Measurements from ENCODE around the gene PRMT5.
"Not testable (repeated sequence)": the region's sequence is repeated elsewhere in the genome, so short reads cannot be mapped to it uniquely, and the experiment has no call there.

The PRMT5 gene

DNA sequence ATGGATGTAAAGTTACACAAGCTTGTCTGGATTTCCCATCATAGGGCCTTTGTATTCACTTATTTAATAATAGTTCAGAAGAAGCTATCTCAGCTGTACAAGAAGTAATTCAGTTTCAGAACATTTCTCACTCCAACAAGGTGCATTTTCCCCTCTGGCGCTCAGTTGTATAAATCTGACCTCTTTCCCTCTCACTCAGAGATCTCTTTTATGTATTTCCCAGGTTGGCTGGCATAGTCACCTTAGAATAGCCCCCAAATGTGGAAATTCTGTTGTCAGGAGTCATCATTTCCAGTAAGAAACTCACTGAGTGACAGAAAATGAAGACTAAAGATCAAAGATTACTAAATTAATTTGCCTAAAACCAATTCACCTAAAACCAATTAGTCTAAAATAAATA is 42.0 kb upstream of the PRMT5 start:
- no peak overlapping the region for H3K9ac ChIP-seq (ENCODE audit: low read depth in 1 of 2, low read length in 2 of 2)
- no peak overlapping the region for H3K27ac ChIP-seq (ENCODE audit: low read depth in 2 of 2, low read length in 2 of 2)
- no peak overlapping the region for H3K4me3 ChIP-seq (ENCODE audit: low read length in 2 of 2)
- no peaks in the 10 kb centered on the region for H3K9me3 ChIP-seq (ENCODE audit: control insufficient read depth in 2 of 2, low read length in 2 of 2)
- H3K27me3 ChIP-seq (ENCODE audit: control insufficient read depth in 2 of 2, insufficient read depth in 2 of 2, low read length in 2 of 2), result no peaks in the 10 kb centered on the region
- no peaks in the 10 kb centered on the region for H3K36me3 ChIP-seq (ENCODE audit: control insufficient read depth in 2 of 2, insufficient read depth in 2 of 2, low read length in 2 of 2)
- H3K4me1 ChIP-seq (ENCODE audit: control insufficient read depth in 2 of 2, insufficient read depth in 2 of 2, low read length in 2 of 2), result no peaks in the 10 kb centered on the region

GRCh38 chr14:22966783-22967269 is 37.6 kb upstream of the PRMT5 start:
- H3K9ac ChIP-seq (ENCODE audit: low read depth in 1 of 2, low read length in 2 of 2), result no peak overlapping the region
- H3K4me3 ChIP-seq (ENCODE audit: low read length in 2 of 2), result no peak overlapping the region
- H3K36me3 ChIP-seq (ENCODE audit: control insufficient read depth in 2 of 2, insufficient read depth in 2 of 2, low read length in 2 of 2), result no peaks in the 10 kb centered on the region
- H3K27ac ChIP-seq (ENCODE audit: low read depth in 2 of 2, low read length in 2 of 2), result no peak overlapping the region
- no peaks in the 10 kb centered on the region for H3K27me3 ChIP-seq (ENCODE audit: control insufficient read depth in 2 of 2, insufficient read depth in 2 of 2, low read length in 2 of 2)
- H3K4me1 ChIP-seq (ENCODE audit: control insufficient read depth in 2 of 2, insufficient read depth in 2 of 2, low read length in 2 of 2), result no peaks in the 10 kb centered on the region
- H3K9me3 ChIP-seq (ENCODE audit: control insufficient read depth in 2 of 2, low read length in 2 of 2), result no peaks in the 10 kb centered on the region

DNA sequence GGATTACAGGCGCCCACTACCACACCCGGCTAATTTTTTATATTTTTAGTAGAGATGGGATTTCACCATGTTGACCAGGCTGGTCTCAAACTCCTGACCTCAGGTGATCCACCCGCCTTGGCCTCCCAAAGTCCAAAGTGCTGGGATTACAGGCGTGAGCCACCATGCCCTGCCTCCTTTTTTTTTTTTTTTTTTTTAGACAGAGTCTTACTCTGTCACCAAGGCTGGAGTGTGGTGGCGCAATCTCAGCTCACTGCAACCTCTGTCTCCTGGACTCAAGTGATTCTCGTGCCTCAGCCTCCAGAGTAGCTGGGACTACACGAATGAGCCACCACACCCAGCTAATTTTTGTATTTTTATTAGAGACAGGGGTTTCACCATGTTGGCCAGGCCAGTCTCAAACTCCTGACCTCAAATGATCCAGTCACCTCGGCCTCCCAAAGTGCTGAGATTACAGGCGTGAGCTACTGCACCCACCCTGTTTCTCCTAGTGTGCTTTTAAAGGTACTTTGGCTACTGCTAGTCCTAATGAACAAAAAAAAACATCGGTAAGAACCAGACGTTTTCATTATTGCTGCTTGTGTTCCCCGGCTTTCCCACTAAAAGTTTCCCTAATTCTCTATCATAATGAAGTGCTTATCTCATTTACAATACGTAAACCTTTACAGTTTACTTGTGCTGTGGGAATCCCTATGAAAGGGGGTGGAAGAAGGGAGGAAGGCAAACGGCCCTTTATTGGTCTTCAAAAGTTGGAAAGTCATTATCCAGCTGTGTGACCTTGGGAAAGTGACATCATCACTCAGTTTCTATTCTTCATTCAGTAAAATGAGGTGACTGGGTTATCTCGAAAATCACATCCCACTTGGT is 37.0 kb upstream of the PRMT5 start:
- H3K9ac ChIP-seq (ENCODE audit: low read depth in 1 of 2, low read length in 2 of 2); H3K27me3 ChIP-seq (ENCODE audit: control insufficient read depth in 2 of 2, insufficient read depth in 2 of 2, low read length in 2 of 2); H3K9me3 ChIP-seq (ENCODE audit: control insufficient read depth in 2 of 2, low read length in 2 of 2); H3K4me3 ChIP-seq (ENCODE audit: low read length in 2 of 2); H3K27ac ChIP-seq (ENCODE audit: low read depth in 2 of 2, low read length in 2 of 2); H3K36me3 ChIP-seq (ENCODE audit: control insufficient read depth in 2 of 2, insufficient read depth in 2 of 2, low read length in 2 of 2); H3K4me1 ChIP-seq (ENCODE audit: control insufficient read depth in 2 of 2, insufficient read depth in 2 of 2, low read length in 2 of 2): not testable (repeated sequence)

GRCh38 chr14:22962061-22962676 is 33.0 kb upstream of the PRMT5 start:
- Histone ChIP-seq H3K27ac (ENCODE audit: low read depth in 2 of 2, low read length in 2 of 2) (no peak overlapping the region), H3K4me3 (ENCODE audit: low read length in 2 of 2) (no peak overlapping the region), H3K36me3 (ENCODE audit: control insufficient read depth in 2 of 2, insufficient read depth in 2 of 2, low read length in 2 of 2) (no peaks in the 10 kb centered on the region), H3K9ac (ENCODE audit: low read depth in 1 of 2, low read length in 2 of 2) (no peak overlapping the region), H3K27me3 (ENCODE audit: control insufficient read depth in 2 of 2, insufficient read depth in 2 of 2, low read length in 2 of 2) (no peaks in the 10 kb centered on the region), H3K9me3 (ENCODE audit: control insufficient read depth in 2 of 2, low read length in 2 of 2) (no peaks in the 10 kb centered on the region), H3K4me1 (ENCODE audit: control insufficient read depth in 2 of 2, insufficient read depth in 2 of 2, low read length in 2 of 2) (no peaks in the 10 kb centered on the region)

- no peaks in the 10 kb centered on the region for H3K27me3 ChIP-seq (ENCODE audit: control insufficient read depth in 2 of 2, insufficient read depth in 2 of 2, low read length in 2 of 2)
- H3K9ac ChIP-seq (ENCODE audit: low read depth in 1 of 2, low read length in 2 of 2), result peak overlapping the region; percentile 91 to 94
- H3K4me1 ChIP-seq (ENCODE audit: control insufficient read depth in 2 of 2, insufficient read depth in 2 of 2, low read length in 2 of 2), result peaks cover 2 to 11% of the 10 kb centered on the region in 2 donors
- H3K4me3 ChIP-seq (ENCODE audit: low read length in 2 of 2), result peak overlapping the region; percentile 86 to 93
- peak overlapping the region; percentile 93 to 95 for H3K27ac ChIP-seq (ENCODE audit: low read depth in 2 of 2, low read length in 2 of 2)
- H3K36me3 ChIP-seq (ENCODE audit: control insufficient read depth in 2 of 2, insufficient read depth in 2 of 2, low read length in 2 of 2), result peaks cover 6 to 11% of the 10 kb centered on the region in 2 donors
- no peaks in the 10 kb centered on the region for H3K9me3 ChIP-seq (ENCODE audit: control insufficient read depth in 2 of 2, low read length in 2 of 2)
Observed at GRCh38 chr14:22955702-22956569, 26.8 kb upstream of the PRMT5 start.

- Histone ChIP-seq H3K27ac (ENCODE audit: low read depth in 2 of 2, low read length in 2 of 2) (no peak overlapping the region), H3K4me3 (ENCODE audit: low read length in 2 of 2) (no peak overlapping the region), H3K36me3 (ENCODE audit: control insufficient read depth in 2 of 2, insufficient read depth in 2 of 2, low read length in 2 of 2) (peaks cover 12 to 26% of the 10 kb centered on the region in 2 donors), H3K9ac (ENCODE audit: low read depth in 1 of 2, low read length in 2 of 2) (no peak overlapping the region), H3K4me1 (ENCODE audit: control insufficient read depth in 2 of 2, insufficient read depth in 2 of 2, low read length in 2 of 2) (peaks cover 2 to 11% of the 10 kb centered on the region in 2 donors), H3K27me3 (ENCODE audit: control insufficient read depth in 2 of 2, insufficient read depth in 2 of 2, low read length in 2 of 2) (no peaks in the 10 kb centered on the region), H3K9me3 (ENCODE audit: control insufficient read depth in 2 of 2, low read length in 2 of 2) (no peaks in the 10 kb centered on the region)
Observed at GRCh38 chr14:22952418-22952817, 23.2 kb upstream of the PRMT5 start.

DNA sequence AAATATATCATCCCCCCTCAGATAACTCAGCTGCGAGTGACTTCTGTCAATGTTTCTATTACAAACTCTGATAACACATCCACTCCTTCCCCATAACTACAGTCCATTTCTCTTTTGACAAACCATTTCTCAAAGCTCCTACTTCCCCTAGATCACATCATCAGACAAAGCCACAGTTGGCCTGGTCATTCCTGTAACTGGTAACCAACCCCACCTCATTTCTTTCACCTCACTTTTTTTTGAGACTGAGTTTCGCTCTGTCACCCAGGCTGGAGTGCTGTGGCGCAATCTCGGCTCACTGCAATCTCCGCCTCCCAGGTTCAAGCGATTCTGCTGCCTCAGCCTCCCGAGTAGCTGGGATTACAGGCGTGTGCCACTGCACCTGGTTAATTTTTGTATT is 22.6 kb upstream of the PRMT5 start:
- not testable (repeated sequence) for H3K4me3 ChIP-seq (ENCODE audit: low read length in 2 of 2); H3K9me3 ChIP-seq (ENCODE audit: control insufficient read depth in 2 of 2, low read length in 2 of 2); H3K9ac ChIP-seq (ENCODE audit: low read depth in 1 of 2, low read length in 2 of 2); H3K27ac ChIP-seq (ENCODE audit: low read depth in 2 of 2, low read length in 2 of 2); H3K27me3 ChIP-seq (ENCODE audit: control insufficient read depth in 2 of 2, insufficient read depth in 2 of 2, low read length in 2 of 2)
- H3K36me3 ChIP-seq (ENCODE audit: control insufficient read depth in 2 of 2, insufficient read depth in 2 of 2, low read length in 2 of 2), result peaks cover 17 to 31% of the 10 kb centered on the region in 2 donors
- H3K4me1 ChIP-seq (ENCODE audit: control insufficient read depth in 2 of 2, insufficient read depth in 2 of 2, low read length in 2 of 2), result peaks cover 2 to 11% of the 10 kb centered on the region in 2 donors

DNA sequence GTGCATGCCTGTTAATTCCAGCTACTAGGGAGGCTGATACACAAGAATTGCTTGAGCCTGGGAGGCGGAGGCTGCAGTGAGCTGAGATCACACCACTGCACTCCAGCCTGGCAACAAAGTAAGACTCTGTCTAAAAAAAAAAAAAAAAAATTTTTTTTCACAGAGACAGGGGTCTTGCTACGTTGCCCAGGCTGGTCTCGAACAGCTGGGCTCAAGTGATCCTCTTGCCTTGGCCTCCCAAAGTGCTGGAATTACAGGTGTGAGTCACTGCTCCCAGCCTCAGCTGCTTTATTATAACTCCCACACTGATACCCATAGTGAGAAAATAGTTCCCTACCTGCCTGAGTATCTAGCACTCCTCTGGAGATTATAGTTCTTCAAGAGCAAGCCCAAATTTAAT is 16.5 kb upstream of the PRMT5 start:
- Histone ChIP-seq H3K4me3 (ENCODE audit: low read length in 2 of 2) (no peak overlapping the region), H3K36me3 (ENCODE audit: control insufficient read depth in 2 of 2, insufficient read depth in 2 of 2, low read length in 2 of 2) (peaks cover 12 to 25% of the 10 kb centered on the region in 2 donors), H3K9ac (ENCODE audit: low read depth in 1 of 2, low read length in 2 of 2) (no peak overlapping the region)

DNA sequence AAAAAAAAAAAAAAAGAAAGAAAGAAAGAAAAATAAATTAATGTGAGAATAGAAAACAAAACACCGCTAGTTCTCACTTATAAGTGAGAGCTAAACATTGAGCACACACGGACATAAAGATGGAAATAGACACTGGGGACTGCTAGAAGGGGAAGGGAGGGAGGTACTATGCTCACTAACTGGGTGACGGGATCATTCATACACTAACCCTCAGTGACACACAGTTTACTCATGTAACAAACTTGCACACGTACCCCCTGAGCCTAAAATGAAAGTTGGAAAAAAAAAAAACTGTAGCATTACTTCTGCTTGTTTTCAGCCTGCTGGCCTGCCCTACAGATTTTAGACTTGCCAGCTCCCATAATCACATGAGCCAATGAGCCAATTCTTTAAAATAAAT is 10.5 kb upstream of the PRMT5 start:
- Histone ChIP-seq H3K4me3 (ENCODE audit: low read length in 2 of 2) (no peak overlapping the region), H3K9me3 (ENCODE audit: control insufficient read depth in 2 of 2, low read length in 2 of 2) (no peaks in the 10 kb centered on the region), H3K27ac (ENCODE audit: low read depth in 2 of 2, low read length in 2 of 2) (no peak overlapping the region), H3K9ac (ENCODE audit: low read depth in 1 of 2, low read length in 2 of 2) (no peak overlapping the region), H3K27me3 (ENCODE audit: control insufficient read depth in 2 of 2, insufficient read depth in 2 of 2, low read length in 2 of 2) (no peaks in the 10 kb centered on the region), H3K4me1 (ENCODE audit: control insufficient read depth in 2 of 2, insufficient read depth in 2 of 2, low read length in 2 of 2) (no peaks in the 10 kb centered on the region), H3K36me3 (ENCODE audit: control insufficient read depth in 2 of 2, insufficient read depth in 2 of 2, low read length in 2 of 2) (no peaks in the 10 kb centered on the region)

More for the DNA sequence above, 16.5 kb upstream of the PRMT5 start:
- Histone ChIP-seq H3K4me1 (ENCODE audit: control insufficient read depth in 2 of 2, insufficient read depth in 2 of 2, low read length in 2 of 2) (no peaks in the 10 kb centered on the region), H3K27ac (ENCODE audit: low read depth in 2 of 2, low read length in 2 of 2) (no peak overlapping the region), H3K9me3 (ENCODE audit: control insufficient read depth in 2 of 2, low read length in 2 of 2) (no peaks in the 10 kb centered on the region), H3K27me3 (ENCODE audit: control insufficient read depth in 2 of 2, insufficient read depth in 2 of 2, low read length in 2 of 2) (no peaks in the 10 kb centered on the region)

DNA sequence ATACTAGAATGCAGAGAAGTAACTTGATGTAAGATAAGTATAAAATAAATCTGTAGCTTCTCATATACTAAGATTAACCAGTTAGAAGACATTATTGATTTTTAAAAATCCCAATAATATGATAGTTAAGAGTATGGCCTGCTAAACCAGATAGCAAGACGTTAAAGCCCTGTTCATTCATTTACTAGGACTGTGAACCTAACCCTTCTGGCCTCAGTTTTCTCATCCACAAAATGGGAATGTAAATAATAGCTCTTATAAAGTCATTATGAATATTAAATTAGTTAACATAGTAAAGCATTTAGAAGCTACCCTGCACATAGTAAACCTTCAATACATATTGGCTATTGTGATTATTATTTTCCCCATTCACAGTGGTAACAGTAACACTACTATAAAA is 6.0 kb upstream of the PRMT5 start:
- Histone ChIP-seq H3K4me1 (ENCODE audit: control insufficient read depth in 2 of 2, insufficient read depth in 2 of 2, low read length in 2 of 2) (peaks cover 0 to 1% of the 10 kb centered on the region in 2 donors), H3K9ac (ENCODE audit: low read depth in 1 of 2, low read length in 2 of 2) (no peak overlapping the region), H3K9me3 (ENCODE audit: control insufficient read depth in 2 of 2, low read length in 2 of 2) (no peaks in the 10 kb centered on the region), H3K27ac (ENCODE audit: low read depth in 2 of 2, low read length in 2 of 2) (no peak overlapping the region), H3K36me3 (ENCODE audit: control insufficient read depth in 2 of 2, insufficient read depth in 2 of 2, low read length in 2 of 2) (no peaks in the 10 kb centered on the region), H3K27me3 (ENCODE audit: control insufficient read depth in 2 of 2, insufficient read depth in 2 of 2, low read length in 2 of 2) (no peaks in the 10 kb centered on the region), H3K4me3 (ENCODE audit: low read length in 2 of 2) (no peak overlapping the region)

All from mucosa of rectum (tissue), 2 donors.